Renal cortex interstitium (tissue), 11 donors: ENCODE measurements around the gene RIMS4. TPM values are rescaled to one million over a fixed set of nuclear protein-coding genes. Genes with fewer than 3 reads are reported as not detected.

Experiments
- DNase-seq, 11 donors: peaks; one replicate each; pipeline ENCODE4 v3.0.0-alpha.2; 2013; ENCODE audit warnings: low read depth in 9 of 11, low spot score in 4 of 11; ENCODE audit errors: extremely low read depth in 1 of 11
- polyA plus RNA-seq, 3 donors: library from polyadenylated mRNA; unstranded; fragments of 120-200 nt; gene quantifications; one replicate each; pipeline ENCODE4 v1.2.1, GENCODE V29; 2013; ENCODE audit not compliant: insufficient read length in 3 of 3

The RIMS4 gene
- polyA plus RNA-seq, 3 donors = 0.59 to 1.0 (median 0.62) TPM

GRCh38 chr20:44803383-44803941 is 6.9 kb downstream of the RIMS4 start:
- DNase-seq = no peak

GRCh38 chr20:44802702-44803101 is 7.6 kb downstream of the RIMS4 start:
- DNase-seq = no peak

DNA sequence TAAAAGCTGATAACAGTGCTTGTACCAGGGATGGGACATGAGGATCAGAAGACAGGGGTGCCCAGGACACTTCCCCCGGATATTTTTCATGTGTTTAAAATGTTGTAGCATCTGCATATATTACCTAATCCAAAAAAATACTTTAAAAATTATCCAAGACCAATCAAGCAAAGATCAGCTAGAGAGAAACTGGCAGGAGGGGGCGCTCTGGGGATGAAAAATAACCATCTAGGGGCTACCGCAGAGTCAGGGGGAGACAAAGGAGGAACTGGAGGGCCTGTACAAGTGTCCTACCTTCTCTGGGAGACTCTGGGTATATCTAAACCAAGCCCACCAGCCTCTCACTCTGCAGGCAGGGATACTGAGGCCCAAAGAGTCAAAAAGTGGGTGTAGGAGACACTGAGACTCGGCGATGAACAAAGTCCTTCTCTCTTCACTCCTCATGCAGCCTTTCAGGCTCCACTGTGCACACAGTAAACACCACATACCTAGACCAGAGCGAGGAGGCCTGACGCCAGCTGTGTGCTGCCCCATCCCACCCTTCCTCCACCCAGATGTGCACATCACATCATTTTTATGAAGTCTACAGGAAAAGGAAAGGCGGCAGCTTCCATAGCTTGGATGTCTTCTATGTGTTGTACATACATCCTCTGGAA is 9.8 kb downstream of the RIMS4 start:
- no peak for DNase-seq

- DNase-seq = no peak
These were observed 10.7 kb downstream of the RIMS4 start for GRCh38 chr20:44799691-44800090.

GRCh38 chr20:44796758-44797457 is 13.4 kb downstream of the RIMS4 start:
- DNase-seq = no peak

DNA sequence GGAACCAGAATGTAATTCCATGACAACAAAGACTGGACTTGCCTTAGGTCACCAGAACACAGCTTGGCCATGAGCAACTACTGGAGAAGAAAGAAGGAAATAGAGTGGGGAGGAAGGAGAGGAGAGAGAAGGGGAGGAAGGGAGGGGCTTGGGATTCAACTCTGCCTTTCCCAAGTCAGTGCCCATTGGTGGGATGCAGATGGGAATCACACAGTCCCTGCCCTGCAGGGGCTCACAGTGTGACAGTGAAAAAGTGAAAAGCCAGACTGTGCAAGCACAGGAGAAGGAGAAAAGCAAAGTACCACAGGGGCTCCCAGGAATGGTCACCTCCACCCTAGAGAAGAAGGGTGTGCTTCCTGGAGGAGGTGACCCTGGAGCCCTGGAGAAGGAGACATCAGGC is 14.0 kb downstream of the RIMS4 start:
- DNase-seq = no peak

GRCh38 chr20:44795836-44796235 is 14.5 kb downstream of the RIMS4 start:
- DNase-seq = no peak

GRCh38 chr20:44792796-44793195 is 17.6 kb downstream of the RIMS4 start:
- no peak for DNase-seq

DNA sequence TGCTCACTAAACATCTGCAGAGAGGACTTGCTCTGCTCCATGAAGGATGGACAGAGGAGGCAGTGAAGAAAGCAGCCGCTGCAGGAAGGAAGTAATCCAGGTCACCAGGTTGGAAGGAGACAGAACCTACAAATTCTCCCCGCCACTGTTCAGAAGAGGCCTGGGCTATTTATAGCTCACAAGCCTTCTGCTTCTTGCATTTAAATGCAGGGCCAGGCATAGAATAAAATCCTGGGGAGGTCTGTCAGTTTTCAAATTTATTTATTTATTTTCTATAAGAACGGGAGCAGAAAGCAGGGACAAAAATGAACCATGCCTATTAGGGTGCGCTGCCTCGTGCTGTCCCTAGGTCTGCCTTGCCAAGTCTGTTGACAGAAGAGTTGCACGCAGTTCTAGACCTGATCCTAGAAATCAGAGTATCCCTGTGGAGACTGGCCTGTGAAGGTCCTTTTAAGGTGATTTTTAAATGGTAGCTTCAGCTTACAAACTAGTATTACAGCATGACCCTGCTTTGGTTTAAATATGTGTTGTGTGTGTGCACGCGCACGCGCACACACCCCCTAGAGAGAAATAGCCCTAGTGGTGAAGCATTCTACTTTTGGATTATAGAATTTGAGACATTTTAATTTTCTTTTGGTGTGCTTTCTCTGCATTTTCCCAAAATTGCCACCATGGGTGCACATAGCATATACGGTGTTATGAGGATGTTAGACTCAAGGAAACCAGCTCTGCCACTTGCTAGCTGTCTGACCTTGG is 19.5 kb downstream of the RIMS4 start:
- no peak for DNase-seq

- no peak for DNase-seq
These were observed 21.5 kb downstream of the RIMS4 start for GRCh38 chr20:44788706-44789456.

DNA sequence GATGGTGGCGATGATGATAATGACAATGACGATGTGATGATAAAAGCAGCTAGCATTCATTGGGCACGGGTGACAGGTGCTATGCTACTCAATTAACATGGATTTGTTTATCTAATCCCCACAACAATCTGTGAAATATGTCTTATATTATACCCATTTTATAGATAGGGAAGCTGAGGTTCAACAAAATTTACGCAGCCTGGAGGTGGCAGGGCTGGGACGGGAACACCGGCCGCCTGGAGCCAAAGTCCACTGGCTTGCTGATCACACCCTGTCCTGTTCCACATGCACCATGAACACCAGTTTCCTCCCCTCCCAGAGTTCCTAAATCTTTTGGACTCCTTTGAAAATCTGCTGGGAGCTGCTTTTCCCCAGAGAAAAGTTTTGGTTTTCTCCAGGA is 23.0 kb downstream of the RIMS4 start:
- DNase-seq = no peak

DNA sequence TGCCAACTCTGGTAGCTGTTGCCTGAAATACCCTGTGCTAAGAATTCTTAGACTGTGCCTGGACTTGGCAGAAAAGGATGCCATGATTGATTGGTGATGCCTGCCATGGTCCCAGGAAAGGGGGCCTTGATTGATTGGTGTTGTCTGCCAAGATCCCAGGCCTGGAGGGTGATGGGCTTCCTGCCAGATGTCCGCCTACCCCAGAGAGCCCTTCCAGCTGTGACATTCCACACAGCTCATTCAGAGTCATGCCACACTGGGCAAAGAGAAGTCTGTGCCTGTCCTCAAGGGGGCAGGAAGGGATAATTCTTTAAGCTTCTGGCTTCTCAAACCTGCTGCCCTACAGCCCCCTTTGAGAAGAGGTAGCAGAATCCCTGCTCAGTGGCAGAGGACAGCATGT is 24.6 kb downstream of the RIMS4 start:
- DNase-seq = no peak

GRCh38 chr20:44784688-44785087 is 25.7 kb downstream of the RIMS4 start:
- DNase-seq = no peak

- DNase-seq = no peak
These were observed 28.6 kb downstream of the RIMS4 start for GRCh38 chr20:44781791-44782190.

- DNase-seq = no peak
These were observed 29.2 kb downstream of the RIMS4 start for GRCh38 chr20:44781118-44781517.

- peak; percentile 33 to 69 (median 59) for DNase-seq
These were observed 30.1 kb downstream of the RIMS4 start for GRCh38 chr20:44780226-44780625.

DNA sequence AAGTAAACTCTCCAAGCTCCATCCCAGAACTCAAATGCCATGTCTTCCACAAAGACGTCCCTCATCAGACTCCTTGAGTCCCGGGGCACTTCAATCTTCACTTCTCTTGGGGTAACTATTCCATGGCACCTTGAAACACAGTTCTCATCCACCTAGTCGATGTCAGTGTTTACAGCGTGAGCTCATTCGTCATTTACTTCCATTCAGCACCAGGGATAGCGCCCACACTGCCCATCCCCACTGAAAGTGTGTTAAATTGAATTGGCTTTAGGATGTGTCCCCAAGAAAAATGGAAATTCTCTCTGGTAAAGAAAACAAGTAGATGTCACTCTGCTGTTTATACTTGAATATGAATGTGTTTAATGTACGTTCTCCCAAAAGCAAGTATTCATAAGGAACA is 33.4 kb downstream of the RIMS4 start:
- DNase-seq = peak; percentile 5 to 53 (median 28)

DNA sequence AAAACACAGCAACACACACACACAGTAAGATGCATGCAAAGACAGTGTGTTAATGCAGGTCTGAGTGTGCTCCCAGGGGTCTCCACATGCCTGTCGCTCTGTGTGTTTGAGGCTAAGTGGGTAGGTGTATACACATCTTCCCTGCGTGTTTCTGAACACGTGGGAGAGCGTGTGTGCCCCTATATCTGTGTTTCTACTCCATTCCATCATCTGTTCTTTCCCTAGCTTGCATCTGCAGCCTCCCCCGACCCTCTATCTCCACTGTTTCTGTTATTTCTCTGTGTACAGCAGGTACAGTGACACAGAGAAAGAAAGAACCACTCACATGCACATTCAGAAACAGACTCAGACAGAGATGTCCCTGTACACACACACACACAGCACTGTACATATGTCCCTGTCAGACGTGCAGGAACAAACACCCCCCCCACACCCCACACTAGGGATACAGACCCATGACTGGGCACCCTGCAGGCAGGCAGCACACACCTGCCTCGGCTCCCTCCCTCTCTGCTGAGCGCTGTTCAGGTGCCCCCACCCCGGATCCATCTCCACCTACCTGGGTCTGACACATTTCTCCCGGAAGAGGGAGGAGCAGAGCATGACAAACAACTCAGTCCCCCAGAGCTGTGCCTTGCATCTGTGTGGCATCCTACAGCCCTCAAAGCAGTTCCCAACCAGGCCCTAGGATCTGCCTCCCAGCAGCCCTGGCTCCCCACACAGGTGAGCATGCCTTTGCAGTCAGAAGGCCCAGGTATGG is 37.1 kb downstream of the RIMS4 start:
- no peak for DNase-seq

- no peak for DNase-seq
These were observed 37.7 kb downstream of the RIMS4 start for GRCh38 chr20:44772636-44773035.
